Measurements from ENCODE around the gene PPARG. TPM values are rescaled to one million over a fixed set of nuclear protein-coding genes. Genes with fewer than 3 reads are reported as not detected.

Gene PPARG
- polyA plus RNA-seq: not detected in 2 replicates

DNA sequence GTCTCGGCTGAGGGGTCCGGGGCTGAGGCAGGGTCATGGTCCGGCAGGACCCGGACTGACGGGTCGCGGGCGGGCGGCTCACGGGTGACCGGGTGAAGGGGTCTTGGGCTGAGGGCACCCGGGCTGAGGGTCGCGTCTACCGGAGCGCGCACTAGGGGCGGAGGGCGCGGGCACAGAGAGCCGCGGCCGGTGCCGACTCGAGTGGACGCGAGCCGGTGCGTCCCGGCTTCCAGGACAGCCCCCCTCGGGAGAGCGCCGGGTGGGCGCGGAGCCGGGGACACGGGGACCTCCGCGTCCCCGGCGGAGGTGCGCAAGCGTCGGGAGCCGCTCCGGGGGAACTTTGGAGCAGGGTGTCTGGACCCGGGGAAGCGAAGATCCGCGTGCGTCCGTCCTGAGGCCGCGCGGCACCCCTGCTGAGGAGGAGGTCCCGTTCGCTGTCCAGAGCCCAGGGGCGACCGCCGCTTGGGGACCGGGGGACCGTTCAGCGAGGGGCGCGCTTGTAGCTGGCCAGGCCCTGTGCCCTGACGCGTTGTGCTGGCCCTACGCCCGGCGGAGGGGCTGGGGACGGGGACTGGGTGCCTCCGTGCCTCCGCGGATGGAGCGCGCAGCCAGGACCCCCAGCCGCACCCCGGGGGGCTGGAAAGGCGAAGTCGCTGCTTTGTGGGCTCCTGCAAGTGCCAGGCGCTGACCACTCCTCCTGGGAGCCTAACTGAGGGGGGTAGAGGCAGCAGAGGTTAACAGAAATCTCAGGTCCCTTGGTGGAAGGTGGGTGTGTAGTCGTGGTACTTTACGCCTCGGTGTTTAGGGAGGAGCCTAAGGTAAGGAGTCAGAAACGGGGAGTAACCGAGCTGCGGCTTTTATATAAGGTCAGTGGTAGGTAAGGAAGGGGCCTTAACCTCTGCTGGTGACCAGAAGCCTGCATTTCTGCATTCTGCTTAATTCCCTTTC is at the start of gene PPARG:
Gene PPARG (plus strand): TSS at position 889 of the 948 bp plus-strand sequence. CDS start 90,642 bp downstream, outside the sequence.

Other genes with a start within 250 kb of the PPARG start
- 21.4 and 31.7 TPM in 2 replicates for gene TIMP4, start 130.2 kb upstream of the PPARG start, polyA plus RNA-seq
- gene TSEN2, start 195.4 kb downstream of the PPARG start, polyA plus RNA-seq: 25.3 and 26.3 TPM in 2 replicates

Data from Purkinje cell (primary cell).